Stomach (tissue), 9 donors: ENCODE measurements around the gene ATXN1. TPM values are rescaled to one million over a fixed set of nuclear protein-coding genes. Genes with fewer than 3 reads are reported as not detected.

Experiments
- DNase-seq, 2 donors: peaks; one replicate each; pipeline versions ENCODE4 v3.0.0 to v3.0.0-alpha.2; 2013 to 2019
- H3K27ac ChIP-seq, 5 donors: fragments of 200-600 bp in 4 of 5; sonication (generic) in 4 of 5; one replicate each; pipeline ENCODE4 v1.5.1; 2013 to 2019; ENCODE audit warnings: mild to moderate bottlenecking in 1 of 5, moderate library complexity in 1 of 5
- H3K27me3 ChIP-seq, 3 donors: fragments of 200-600 bp; sonication (generic); one replicate each; pipeline ENCODE4 v1.5.1; 2017 to 2019; ENCODE audit warnings: mixed run types in 1 of 3
- H3K36me3 ChIP-seq, 4 donors: fragments of 200-600 bp; sonication (generic); 1 replicate in 3 of 4; 2 replicates in 1 of 4; pipeline ENCODE4 v1.5.1; 2016 to 2019
- H3K4me1 ChIP-seq, 4 donors: fragments of 200-600 bp; sonication (generic); one replicate each; pipeline ENCODE4 v1.5.1; 2016 to 2019
- H3K4me3 ChIP-seq, 4 donors: fragments of 200-600 bp; sonication (generic) in 3 of 4; one replicate each; pipeline ENCODE4 v1.5.1; 2016 to 2019; ENCODE audit warnings: mild to moderate bottlenecking in 1 of 4
- H3K9me3 ChIP-seq, 4 donors: fragments of 200-600 bp; sonication (generic); one replicate each; pipeline ENCODE4 v1.5.1; 2016 to 2019
- CTCF ChIP-seq, 7 experiments: fragments of 450-650 bp in 4 of 7; fragments of 200-600 bp in 3 of 7; sonication (generic) in 3 of 7; IDR thresholded peaks; one replicate each; pipeline ENCODE4 v1.5.1; 2016 to 2019; ENCODE audit warnings: antibody characterized with exemption in 7 of 7, control low read depth in 2 of 7, mild to moderate bottlenecking in 1 of 7
- EP300 ChIP-seq: sonication (generic); formaldehyde crosslinking; IDR thresholded peaks from one replicate; pipeline ENCODE4 v1.6.1; 2017; ENCODE audit warnings: antibody characterized with exemption
- POLR2A ChIP-seq, 4 donors: fragments of 450-650 bp; IDR thresholded peaks; one replicate each; pipeline ENCODE4 v1.6.1; 2016; ENCODE audit warnings: antibody characterized with exemption in 4 of 4, control low read depth in 2 of 4, mild to moderate bottlenecking in 1 of 4, moderate library complexity in 1 of 4
- POLR2AphosphoS5 ChIP-seq, 3 donors: sonication (generic); formaldehyde crosslinking; IDR thresholded peaks; one replicate each; pipeline ENCODE4 v1.6.1; 2016; ENCODE audit warnings: antibody characterized with exemption in 3 of 3
- WGBS, 5 donors: extraction: QIAGEN DNeasy Blood & Tissue Kit in 3 of 5; methylation state at CpG; one replicate each; pipeline versions ENCODE4 v1.1.5 to v1.1.7; 2013 to 2018; 5-methylcytosine and 5-hydroxymethylcytosine counted together
- intact Hi-C: fragments of 100-400 bp; cut with DNase I; formaldehyde crosslinking; loops from one replicate; pipeline ENCODE4 v1.15.1; 2023; ENCODE audit warnings: low total_unique reads
- polyA plus RNA-seq, 3 donors: library from polyadenylated mRNA; stranded (reverse); fragments of 200-250 nt; gene quantifications; one replicate each; pipeline ENCODE4 v1.2.3, GENCODE V29; 2013
- total RNA-seq, 5 donors: library from RNA; depleted of rRNA; stranded (reverse); fragments of >200 nt; gene quantifications; one replicate each; pipeline versions ENCODE4 v1.1.0 to v1.2.3, GENCODE V29; 2014 to 2016
- donor health status: healthy with polysubstance abuse.
- donor health status: Bipolar disorder and iron deficiency.
- donor health status: healthy.

ATXN1 gene
- total and polyA plus RNA-seq, 8 donors, result 5.2 to 106 (median 39.0) TPM

- intact Hi-C loops, result no loop called here
- Histone ChIP-seq H3K27me3 (no peaks in the 10 kb centered on the region), H3K27ac (no peak overlapping the region), H3K4me3 (no peak overlapping the region), H3K9me3 (no peaks in the 10 kb centered on the region), H3K4me1 (peaks cover 0 to 14% (median 5%) of the 10 kb centered on the region in 4 donors), H3K36me3 (peaks cover 0 to 6% (median 0%) of the 10 kb centered on the region in 4 donors)
- 95 to 99% (median 96%) methylated on average over 4 of the region's 4 CpGs for WGBS, 5 donors
- TF ChIP-seq POLR2A (IDR thresholded peaks at IDR 0.05) (no peak), CTCF (IDR thresholded peaks at IDR 0.05) (no peak), POLR2AphosphoS5 (IDR thresholded peaks at IDR 0.05) (no peak), EP300 (no peak)
- DNase-seq, result no peak
Observed at GRCh38 chr6:16362819-16363589, 398.3 kb downstream of the ATXN1 start.

GRCh38 chr6:16362296-16362695 lies 399.0 kb downstream of the ATXN1 start:
- TF ChIP-seq CTCF (IDR thresholded peaks at IDR 0.05), result no peak
- no peak for TF ChIP-seq POLR2A (IDR thresholded peaks at IDR 0.05)
- no peak for TF ChIP-seq POLR2AphosphoS5 (IDR thresholded peaks at IDR 0.05)
- no peak for TF ChIP-seq EP300
- peaks cover 0 to 6% (median 3%) of the 10 kb centered on the region in 4 donors for H3K4me1 ChIP-seq
- no peaks in the 10 kb centered on the region for H3K9me3 ChIP-seq
- peaks cover 0 to 6% (median 0%) of the 10 kb centered on the region in 4 donors for H3K36me3 ChIP-seq
- H3K4me3 ChIP-seq, result no peak overlapping the region
- H3K27ac ChIP-seq, result no peak overlapping the region
- no peaks in the 10 kb centered on the region for H3K27me3 ChIP-seq
- 84 to 89% (median 86%) methylated on average over 11 of the region's 11 CpGs for WGBS, 5 donors
- intact Hi-C loops, result no loop called here
- no peak for DNase-seq

GRCh38 chr6:16361861-16362260 lies 399.4 kb downstream of the ATXN1 start:
- WGBS, 5 donors, result 69 to 88% (median 80%) methylated on average over 8 of the region's 8 CpGs
- H3K36me3 ChIP-seq, result peaks cover 0 to 6% (median 0%) of the 10 kb centered on the region in 4 donors
- no peak for DNase-seq
- H3K27me3 ChIP-seq, result no peaks in the 10 kb centered on the region
- H3K9me3 ChIP-seq, result no peaks in the 10 kb centered on the region
- TF ChIP-seq POLR2A (IDR thresholded peaks at IDR 0.05) (no peak), CTCF (IDR thresholded peaks at IDR 0.05) (no peak), POLR2AphosphoS5 (IDR thresholded peaks at IDR 0.05) (no peak), EP300 (no peak)
- H3K4me1 ChIP-seq, result peaks cover 0 to 2% (median under 1%) of the 10 kb centered on the region in 4 donors
- no peak overlapping the region for H3K4me3 ChIP-seq
- intact Hi-C loops, result no loop called here
- H3K27ac ChIP-seq, result no peak overlapping the region

GRCh38 chr6:16361121-16361520 lies 400.1 kb downstream of the ATXN1 start:
- 79 to 94% (median 82%) methylated on average over 4 of the region's 4 CpGs for WGBS, 5 donors
- H3K27ac ChIP-seq, result no peak overlapping the region
- no peak for TF ChIP-seq CTCF (IDR thresholded peaks at IDR 0.05)
- TF ChIP-seq POLR2A (IDR thresholded peaks at IDR 0.05), result no peak
- no peak for TF ChIP-seq EP300
- no peak for TF ChIP-seq POLR2AphosphoS5 (IDR thresholded peaks at IDR 0.05)

More at GRCh38 chr6:16361121-16361520, 400.1 kb downstream of the ATXN1 start:
- Histone ChIP-seq H3K27me3 (no peaks in the 10 kb centered on the region), H3K9me3 (no peaks in the 10 kb centered on the region), H3K4me3 (no peak overlapping the region), H3K36me3 (peaks cover 0 to 6% (median 0%) of the 10 kb centered on the region in 4 donors), H3K4me1 (peaks cover 0 to under 1% (median 0%) of the 10 kb centered on the region in 4 donors)
- intact Hi-C loops, result no loop called here
- no peak for DNase-seq
